Liver (tissue), 3 donors: ENCODE data around the gene RTP4.

Experiments
- ATF3 ChIP-seq: IDR thresholded peaks from 2 replicates; pipeline ENCODE4 v1.6.1; 2016; ENCODE audit warnings: antibody characterized with exemption
- EGR1 ChIP-seq, 2 donors: IDR thresholded peaks; 2 replicates each; pipeline ENCODE4 v1.6.1; 2016 to 2018; ENCODE audit warnings: antibody characterized with exemption in 2 of 2, low read depth in 2 of 2
- GABPA ChIP-seq, 2 donors: IDR thresholded peaks in 1 of 2; conservative IDR thresholded peaks in 1 of 2; 2 replicates each; pipeline ENCODE4 v1.6.1; 2016; ENCODE audit warnings: antibody characterized with exemption in 2 of 2, mild to moderate bottlenecking in 1 of 2, moderate library complexity in 1 of 2
- JUND ChIP-seq, 2 donors: IDR thresholded peaks; 2 replicates each; pipeline ENCODE4 v1.6.1; 2016; ENCODE audit warnings: antibody characterized with exemption in 2 of 2
- SP1 ChIP-seq: IDR thresholded peaks from 2 replicates; pipeline ENCODE4 v1.6.1; 2018; ENCODE audit warnings: antibody characterized with exemption, mild to moderate bottlenecking
- TAF1 ChIP-seq: conservative IDR thresholded peaks from 2 replicates; pipeline ENCODE4 v1.6.1; 2016; ENCODE audit warnings: antibody characterized with exemption, mild to moderate bottlenecking
- TF ChIP-seq, protein P1 (sequence below): IDR thresholded peaks from 2 replicates; pipeline ENCODE4 v1.6.1; 2016; ENCODE audit warnings: antibody characterized with exemption
- TF ChIP-seq, protein P2 (sequence below): fragments of 150-350 bp; IDR thresholded peaks from 2 replicates; pipeline ENCODE4 v1.5.1; 2017; ENCODE audit warnings: improper control_type of control experiment, low read depth, low read length; ENCODE audit not compliant: missing input control
- donor health status: healthy.
- donor health status: healthy.

DNA sequence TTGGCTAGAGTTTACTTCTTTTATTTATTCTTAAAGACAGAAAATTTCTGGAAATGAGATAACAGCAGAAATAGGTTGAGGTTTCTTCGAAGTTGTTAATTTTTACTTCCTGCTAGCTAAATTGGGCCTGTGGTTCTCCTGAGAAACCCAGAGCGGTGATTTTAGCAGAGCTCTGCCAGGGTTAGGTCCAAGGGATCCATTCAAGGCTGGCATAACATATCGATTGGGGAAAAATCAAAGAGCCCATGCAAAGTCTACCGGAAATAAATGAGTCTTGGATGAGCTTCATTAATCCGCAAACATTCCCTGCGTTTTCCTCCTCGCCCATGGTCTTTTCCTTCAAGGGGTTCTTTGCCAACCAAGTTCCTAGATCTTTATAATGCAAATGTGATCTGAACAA lies 45.9 kb upstream of the RTP4 start:
- TF ChIP-seq, protein P1, sequence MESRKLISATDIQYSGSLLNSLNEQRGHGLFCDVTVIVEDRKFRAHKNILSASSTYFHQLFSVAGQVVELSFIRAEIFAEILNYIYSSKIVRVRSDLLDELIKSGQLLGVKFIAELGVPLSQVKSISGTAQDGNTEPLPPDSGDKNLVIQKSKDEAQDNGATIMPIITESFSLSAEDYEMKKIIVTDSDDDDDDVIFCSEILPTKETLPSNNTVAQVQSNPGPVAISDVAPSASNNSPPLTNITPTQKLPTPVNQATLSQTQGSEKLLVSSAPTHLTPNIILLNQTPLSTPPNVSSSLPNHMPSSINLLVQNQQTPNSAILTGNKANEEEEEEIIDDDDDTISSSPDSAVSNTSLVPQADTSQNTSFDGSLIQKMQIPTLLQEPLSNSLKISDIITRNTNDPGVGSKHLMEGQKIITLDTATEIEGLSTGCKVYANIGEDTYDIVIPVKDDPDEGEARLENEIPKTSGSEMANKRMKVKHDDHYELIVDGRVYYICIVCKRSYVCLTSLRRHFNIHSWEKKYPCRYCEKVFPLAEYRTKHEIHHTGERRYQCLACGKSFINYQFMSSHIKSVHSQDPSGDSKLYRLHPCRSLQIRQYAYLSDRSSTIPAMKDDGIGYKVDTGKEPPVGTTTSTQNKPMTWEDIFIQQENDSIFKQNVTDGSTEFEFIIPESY: no peak
- TF ChIP-seq, protein P2, sequence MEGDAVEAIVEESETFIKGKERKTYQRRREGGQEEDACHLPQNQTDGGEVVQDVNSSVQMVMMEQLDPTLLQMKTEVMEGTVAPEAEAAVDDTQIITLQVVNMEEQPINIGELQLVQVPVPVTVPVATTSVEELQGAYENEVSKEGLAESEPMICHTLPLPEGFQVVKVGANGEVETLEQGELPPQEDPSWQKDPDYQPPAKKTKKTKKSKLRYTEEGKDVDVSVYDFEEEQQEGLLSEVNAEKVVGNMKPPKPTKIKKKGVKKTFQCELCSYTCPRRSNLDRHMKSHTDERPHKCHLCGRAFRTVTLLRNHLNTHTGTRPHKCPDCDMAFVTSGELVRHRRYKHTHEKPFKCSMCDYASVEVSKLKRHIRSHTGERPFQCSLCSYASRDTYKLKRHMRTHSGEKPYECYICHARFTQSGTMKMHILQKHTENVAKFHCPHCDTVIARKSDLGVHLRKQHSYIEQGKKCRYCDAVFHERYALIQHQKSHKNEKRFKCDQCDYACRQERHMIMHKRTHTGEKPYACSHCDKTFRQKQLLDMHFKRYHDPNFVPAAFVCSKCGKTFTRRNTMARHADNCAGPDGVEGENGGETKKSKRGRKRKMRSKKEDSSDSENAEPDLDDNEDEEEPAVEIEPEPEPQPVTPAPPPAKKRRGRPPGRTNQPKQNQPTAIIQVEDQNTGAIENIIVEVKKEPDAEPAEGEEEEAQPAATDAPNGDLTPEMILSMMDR: no peak
- no peak for TF ChIP-seq EGR1 (IDR thresholded peaks at IDR 0.05; ENCODE audit: low read depth in 2 of 2)
- no peak for TF ChIP-seq JUND (IDR thresholded peaks at IDR 0.05)
- no peak for TF ChIP-seq ATF3
- TF ChIP-seq SP1: no peak
- TF ChIP-seq TAF1: no peak
- TF ChIP-seq GABPA (IDR thresholded peaks at IDR 0.05 in 1 of 2, conservative IDR thresholded peaks at IDR 0.05 in 1 of 2): no peak
